Activated CD8-positive, alpha-beta memory T cell treated with anti-CD3 and anti-CD28 coated beads for 1 hour (primary cell): ENCODE results near the gene C9orf40.

ENCODE experiments used
- DNase-seq, 2 donors: peaks; one replicate each; pipeline ENCODE4 v3.0.0-alpha.2; 2020; ENCODE audit warnings: low read depth in 1 of 2; ENCODE audit errors: extremely low read depth in 1 of 2

C9orf40 gene

DNA sequence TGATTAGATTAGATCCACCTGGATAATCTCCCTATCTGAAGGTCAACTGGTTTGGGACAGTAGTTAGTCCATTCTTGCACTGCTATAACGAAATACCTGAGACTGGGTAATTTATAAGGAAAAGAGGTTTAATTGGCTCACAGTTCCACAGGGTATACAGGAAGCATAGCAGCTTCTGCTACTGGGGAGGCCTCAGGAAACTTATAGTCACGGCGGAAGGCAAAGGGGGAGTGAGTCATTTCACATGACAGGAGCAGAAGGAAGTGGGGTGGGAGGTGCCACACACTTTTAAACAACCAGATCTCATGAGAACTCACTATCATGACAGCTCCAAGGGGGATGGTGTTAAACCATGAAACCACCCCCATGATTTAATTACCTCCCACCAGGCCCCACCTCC, 9.9 kb downstream of the C9orf40 start:
- no peak for DNase-seq

DNA sequence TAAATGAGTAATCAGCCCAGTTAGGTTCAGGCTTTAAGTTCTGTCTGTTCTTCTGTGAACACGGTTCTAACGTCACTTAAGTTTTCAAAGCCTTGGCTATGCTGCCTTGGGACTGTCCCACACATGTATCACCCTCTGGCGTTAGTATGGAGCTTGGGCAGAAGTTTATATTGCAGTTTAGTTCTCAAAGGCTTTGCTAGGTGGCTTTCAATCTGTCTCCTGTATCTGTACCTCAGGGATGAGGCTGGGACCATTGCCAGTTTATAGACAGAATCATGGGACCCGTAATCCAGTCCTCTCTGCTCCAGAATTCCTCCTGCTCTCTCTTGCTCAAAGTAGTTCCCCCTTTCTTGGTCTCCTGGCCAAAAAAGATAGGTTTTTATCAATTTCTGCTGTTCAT, 12.1 kb downstream of the C9orf40 start:
- DNase-seq: no peak

DNA sequence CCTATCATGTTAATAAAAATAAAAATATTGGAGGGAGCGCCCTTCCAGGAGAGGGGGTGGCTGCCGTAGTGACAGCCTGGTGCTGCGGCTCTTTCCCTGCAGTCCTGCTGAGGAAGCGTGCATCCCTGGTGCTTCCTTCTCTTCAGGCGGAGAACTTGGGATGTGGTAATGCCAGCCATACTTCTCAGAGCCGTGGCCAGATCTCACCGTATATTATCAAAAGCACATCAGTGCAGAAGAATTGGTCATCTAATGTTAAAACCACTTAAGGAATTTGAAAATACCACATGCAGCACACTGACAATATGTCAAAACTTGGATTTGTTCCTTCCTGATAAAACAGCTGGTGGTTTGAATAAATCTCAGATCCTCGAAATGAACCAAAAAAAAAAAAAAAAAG, 17.7 kb downstream of the C9orf40 start:
- no peak for DNase-seq

DNA sequence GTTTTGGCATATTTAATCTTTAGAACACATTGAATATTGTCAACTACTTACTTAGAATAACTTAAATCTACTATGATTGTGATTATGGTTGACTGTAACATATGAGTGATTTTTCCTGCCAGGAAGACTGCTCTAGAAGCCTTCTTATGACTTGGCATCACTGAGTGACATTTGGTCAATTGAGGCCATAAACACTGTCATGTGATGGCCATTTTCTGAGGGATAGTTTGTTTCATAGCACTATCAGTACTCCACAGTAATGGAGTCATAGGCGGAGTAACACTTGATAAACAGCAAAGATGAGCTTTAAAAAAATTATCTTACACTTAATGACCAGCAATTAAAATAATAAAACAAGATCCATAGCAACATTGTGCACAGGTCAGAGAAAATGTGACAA, 31.0 kb downstream of the C9orf40 start:
- DNase-seq: no peak

DNA sequence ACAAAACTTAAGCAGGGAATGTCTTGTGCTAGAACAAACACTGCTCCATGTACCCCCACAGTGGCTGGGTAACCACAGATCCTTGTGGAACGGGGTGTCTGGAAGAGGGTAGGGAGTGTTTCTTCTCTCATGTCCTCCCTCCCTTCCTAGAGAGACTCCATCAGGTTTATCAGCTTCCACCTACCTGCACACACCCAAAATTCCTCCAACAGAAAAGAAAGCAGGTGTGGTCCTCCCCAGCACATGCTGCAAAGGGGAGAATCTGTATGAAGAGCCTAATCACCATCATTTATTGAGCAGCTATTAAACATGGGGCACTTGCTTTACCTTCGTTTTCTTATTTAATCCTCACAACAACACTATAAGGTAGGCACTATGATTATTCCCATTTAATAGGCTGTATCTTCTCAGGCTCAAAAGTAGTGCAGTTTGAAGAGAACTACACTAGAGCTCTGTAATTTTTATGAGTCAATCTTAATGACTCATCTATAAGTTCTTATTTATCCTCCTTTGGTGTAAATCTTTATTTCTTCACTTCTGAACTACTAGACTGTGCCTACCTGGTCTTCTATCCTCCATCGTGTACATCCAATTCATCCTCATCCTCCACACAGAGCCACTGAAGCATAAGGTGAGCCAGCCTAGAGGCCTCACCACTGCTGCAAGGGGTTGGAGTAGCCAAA, 31.6 kb downstream of the C9orf40 start:
- no peak for DNase-seq

DNA sequence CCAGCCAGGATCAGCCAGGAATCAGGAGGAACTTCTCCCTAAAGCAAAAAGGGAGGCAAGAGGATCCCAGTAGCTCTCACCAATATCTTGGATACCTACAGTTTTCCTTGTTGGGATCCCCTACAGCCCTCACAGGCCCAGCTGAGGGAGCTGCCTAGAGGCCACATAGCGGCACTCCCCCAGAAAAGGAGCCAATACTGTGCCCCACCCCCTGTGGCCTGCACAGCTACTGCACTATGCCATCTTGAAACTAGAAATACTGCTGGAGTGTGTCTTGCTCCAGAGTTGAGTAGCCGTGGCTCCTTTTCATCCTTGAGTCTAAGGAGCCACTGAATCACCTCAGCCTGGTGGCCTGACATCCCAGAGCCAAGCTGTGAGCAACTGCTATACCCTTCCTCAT, 42.7 kb downstream of the C9orf40 start:
- no peak for DNase-seq

DNA sequence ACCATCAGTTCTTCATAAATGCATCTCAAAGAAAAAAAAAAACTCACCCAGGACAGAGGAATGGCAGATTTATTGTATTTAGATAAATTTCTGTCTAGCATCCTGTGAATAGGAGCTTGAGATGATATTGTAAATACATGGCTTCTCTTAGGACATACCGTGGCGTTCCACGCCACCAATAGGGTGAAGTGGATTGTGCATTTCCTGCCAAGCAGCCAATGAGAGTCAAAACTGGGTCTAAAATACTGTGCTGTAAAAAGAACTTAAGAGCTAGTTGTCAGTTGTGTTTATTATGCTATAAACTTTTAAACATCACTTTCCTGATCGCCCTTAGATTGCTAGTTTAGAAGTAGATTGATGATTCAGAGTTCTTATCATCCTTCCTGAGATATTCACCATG, 44.0 kb downstream of the C9orf40 start:
- DNase-seq: no peak

DNA sequence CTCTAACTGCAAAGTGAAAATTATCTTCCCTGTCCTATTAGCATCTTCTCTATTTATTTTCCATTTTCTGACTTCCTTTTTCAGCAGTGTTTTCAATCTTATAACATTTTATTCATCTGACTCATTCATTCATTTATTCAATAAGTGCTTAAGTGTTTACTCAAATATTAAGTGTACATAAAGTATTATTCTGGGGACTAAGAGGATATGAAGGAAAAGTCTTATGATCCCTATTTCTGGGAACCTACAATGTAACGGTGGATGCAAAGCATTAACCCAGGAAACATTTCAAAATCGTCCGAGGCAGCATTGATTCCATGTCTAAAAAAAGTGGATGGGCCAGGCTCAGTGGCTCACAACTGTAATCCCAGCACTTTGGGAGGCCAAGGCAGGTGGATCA, 45.6 kb downstream of the C9orf40 start:
- DNase-seq: no peak

DNA sequence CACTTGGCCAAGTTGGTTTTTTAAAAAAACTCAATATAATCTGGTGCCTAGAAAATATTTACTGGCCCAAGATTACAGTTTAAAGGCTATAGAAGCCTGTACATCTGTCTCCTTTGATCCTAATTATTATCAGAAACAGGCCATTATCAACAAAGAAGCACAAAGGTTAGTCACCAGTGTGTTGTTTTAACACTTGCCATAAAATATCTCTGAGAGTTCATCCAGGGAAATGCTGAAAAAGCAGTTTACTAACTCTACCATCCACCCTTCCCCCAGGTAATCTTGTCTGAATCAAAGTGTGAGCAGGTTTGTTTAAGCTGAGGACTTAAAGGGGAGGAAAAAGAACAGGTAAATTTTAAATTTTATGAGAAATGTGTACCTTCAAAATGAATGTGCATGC, 51.7 kb downstream of the C9orf40 start:
- DNase-seq: no peak
